Epithelial cell of proximal tubule (primary cell): ENCODE data around the gene ACAN. TPM values are rescaled to one million over a fixed set of nuclear protein-coding genes. Genes with fewer than 3 reads are reported as not detected.

ENCODE experiments used
- DNase-seq: peaks from one replicate; pipeline ENCODE4 v3.0.0-alpha.2; 2011; ENCODE audit warnings: low read depth
- H3K4me3 ChIP-seq: 2 replicates; pipeline ENCODE4 v1.5.1; 2011; ENCODE audit warnings: low read depth, mild to moderate bottlenecking, low read length
- CTCF ChIP-seq: conservative IDR thresholded peaks from 2 replicates; pipeline ENCODE4 v1.5.1; 2012; ENCODE audit warnings: low read depth, mild to moderate bottlenecking, low read length
- total RNA-seq: library from RNA; depleted of rRNA; stranded (reverse); fragments of >200 nt; gene quantifications from 2 replicates; pipeline ENCODE4 v1.2.3, GENCODE V29; 2015

The ACAN gene
- total RNA-seq, 1 donor from 2014 or later = not detected

- no peak overlapping the region for H3K4me3 ChIP-seq
- DNase-seq = no peak
- no peak for TF ChIP-seq CTCF
Observed at GRCh38 chr15:88890495-88890894, 87.3 kb downstream of the ACAN start.

- TF ChIP-seq CTCF = no peak
- H3K4me3 ChIP-seq = no peak overlapping the region
- DNase-seq = no peak
Observed at GRCh38 chr15:88891540-88892254, 88.5 kb downstream of the ACAN start.

- peak overlapping the region; percentile 63 for H3K4me3 ChIP-seq
Observed at GRCh38 chr15:88894348-88894818, 91.1 kb downstream of the ACAN start.

GRCh38 chr15:88894819-88895767 lies 91.9 kb downstream of the ACAN start, which contains the start of gene HAPLN3:
HAPLN3 (minus strand) TSS chr15:88895544; CDS start chr15:88887298, 8,246 bp downstream.
- no peak for TF ChIP-seq CTCF
- peak within 1 kb of the TSS; percentile 63 for H3K4me3 ChIP-seq
- DNase-seq = no peak

More at GRCh38 chr15:88894348-88894818, 91.1 kb downstream of the ACAN start:
- DNase-seq = no peak
- TF ChIP-seq CTCF = peak; percentile 77

- DNase-seq = no peak
- H3K4me3 ChIP-seq = no peak overlapping the region
- no peak for TF ChIP-seq CTCF
Observed at GRCh38 chr15:88896333-88897033, 93.2 kb downstream of the ACAN start.

GRCh38 chr15:88897142-88897455 lies 93.9 kb downstream of the ACAN start:
- no peak for TF ChIP-seq CTCF
- no peak for DNase-seq
- no peak overlapping the region for H3K4me3 ChIP-seq
